GM23338 (cell line): ENCODE results near the gene DGKB. TPM values are rescaled to one million over a fixed set of nuclear protein-coding genes. Genes with fewer than 3 reads are reported as not detected.

Experiments used
- ATAC-seq: fragments of 200-7000 bp; cut with Tn5 transposase; 3 replicates; pipeline ENCODE4 v1.9.1; 2020
- DNase-seq: peaks from one replicate; pipeline ENCODE4 v3.0.0-alpha.2; 2015; ENCODE audit warnings: low spot score
- H2AFZ ChIP-seq: fragments of 200-600 bp; sonication (generic); 2 replicates; pipeline ENCODE4 v1.8.0; 2016; ENCODE audit warnings: antibody characterized with exemption, mild to moderate bottlenecking, moderate library complexity
- H3F3A ChIP-seq: fragments of 200-600 bp; sonication (generic); replicated peaks from 2 replicates; pipeline ENCODE4 v1.8.0; 2017; ENCODE audit warnings: antibody characterized with exemption, mixed run types, low read depth
- H3K27ac ChIP-seq: fragments of 200-600 bp; sonication (generic); 2 replicates; pipeline ENCODE4 v1.6.1; 2016; ENCODE audit warnings: low read depth
- H3K27me3 ChIP-seq: fragments of 200-600 bp; sonication (generic); 2 replicates; pipeline ENCODE4 v1.8.0; 2016; ENCODE audit warnings: mild to moderate bottlenecking, mixed run types, moderate library complexity; ENCODE audit not compliant: insufficient read depth
- H3K36me3 ChIP-seq: fragments of 200-600 bp; sonication (generic); 2 replicates; pipeline ENCODE4 v1.8.0; 2016; ENCODE audit warnings: mild to moderate bottlenecking; ENCODE audit not compliant: insufficient read depth
- H3K4me1 ChIP-seq: fragments of 200-600 bp; sonication (generic); 2 replicates; pipeline ENCODE4 v1.8.0; 2016; ENCODE audit warnings: mild to moderate bottlenecking, moderate library complexity; ENCODE audit not compliant: insufficient read depth
- H3K4me2 ChIP-seq: fragments of 200-600 bp; sonication (generic); 2 replicates; pipeline ENCODE4 v1.7.1; 2017; ENCODE audit warnings: mixed run types
- H3K4me3 ChIP-seq: fragments of 200-600 bp; sonication (generic); 2 replicates; pipeline ENCODE4 v1.6.1; 2016; ENCODE audit warnings: mixed run types
- H3K79me2 ChIP-seq: fragments of 200-600 bp; sonication (generic); replicated peaks from 2 replicates; pipeline ENCODE4 v1.8.0; 2017; ENCODE audit warnings: mild to moderate bottlenecking; ENCODE audit not compliant: insufficient read depth
- H3K9me2 ChIP-seq: fragments of 200-600 bp; sonication (generic); 2 replicates; pipeline ENCODE4 v1.8.0; 2017; ENCODE audit not compliant: insufficient read depth
- H4K20me1 ChIP-seq: fragments of 200-600 bp; sonication (generic); replicated peaks from 2 replicates; pipeline ENCODE4 v1.8.0; 2017; ENCODE audit warnings: mild to moderate bottlenecking; ENCODE audit not compliant: insufficient read depth
- H3K27ac Mint-ChIP-seq: 2 replicates; pipeline ENCODE4 v1.8.0; 2020; ENCODE audit warnings: inconsistent platforms, mild to moderate bottlenecking, moderate library complexity, mixed read lengths
- H3K27me3 Mint-ChIP-seq: 3 replicates; pipeline ENCODE4 v1.8.0; 2022; ENCODE audit warnings: low read depth, mild to moderate bottlenecking, moderate library complexity, mixed read lengths, inconsistent platforms; ENCODE audit not compliant: insufficient read depth, poor library complexity
- H3K36me3 Mint-ChIP-seq: 3 replicates; pipeline ENCODE4 v1.8.0; 2021; ENCODE audit warnings: low read depth, mild to moderate bottlenecking, inconsistent platforms, moderate library complexity, mixed read lengths
- H3K4me1 Mint-ChIP-seq: 3 replicates; pipeline ENCODE4 v1.8.0; 2020; ENCODE audit warnings: mild to moderate bottlenecking, inconsistent platforms, mixed read lengths
- H3K4me3 Mint-ChIP-seq: 3 replicates; pipeline ENCODE4 v1.8.0; 2021; ENCODE audit warnings: moderate library complexity, mild to moderate bottlenecking, inconsistent platforms, mixed read lengths
- H3K9me3 Mint-ChIP-seq: 3 replicates; pipeline ENCODE4 v1.8.0; 2020; ENCODE audit warnings: moderate library complexity, mild to moderate bottlenecking, inconsistent platforms, mixed read lengths
- ETS1 ChIP-seq: IDR thresholded peaks from 2 replicates; pipeline ENCODE4 v1.6.1; 2016; ENCODE audit warnings: antibody characterized with exemption
- EZH2 ChIP-seq: fragments of 200-600 bp; sonication (generic); IDR thresholded peaks from one replicate; pipeline ENCODE4 v1.8.0; 2017; ENCODE audit warnings: antibody characterized with exemption, mild to moderate bottlenecking, low read depth; ENCODE audit not compliant: unreplicated experiment
- EZH2phosphoT487 ChIP-seq: fragments of 200-600 bp; sonication (generic); IDR thresholded peaks from one replicate; pipeline ENCODE4 v1.8.1; 2018; ENCODE audit warnings: antibody characterized with exemption; ENCODE audit not compliant: unreplicated experiment
- JUNB ChIP-seq: IDR thresholded peaks from one replicate; pipeline ENCODE4 v1.6.1; 2016; ENCODE audit warnings: antibody characterized with exemption; ENCODE audit not compliant: unreplicated experiment
- NANOG ChIP-seq: IDR thresholded peaks from 2 replicates; pipeline ENCODE4 v1.6.1; 2016; ENCODE audit warnings: antibody characterized with exemption, borderline replicate concordance
- STAT1 ChIP-seq: IDR thresholded peaks from one replicate; pipeline ENCODE4 v1.6.1; 2016; ENCODE audit warnings: antibody characterized with exemption; ENCODE audit not compliant: unreplicated experiment
- ZNF114 ChIP-seq: fragments of 250-450 bp; sonication (Bioruptor Pico); IDR thresholded peaks from 2 replicates; pipeline ENCODE4 v1.5.0; 2020; ENCODE audit warnings: mild to moderate bottlenecking, moderate library complexity
- ZNF331 ChIP-seq: fragments of 250-450 bp; sonication (Bioruptor Pico); IDR thresholded peaks from 2 replicates; pipeline ENCODE4 v1.5.0; 2020; ENCODE audit warnings: low read depth, mild to moderate bottlenecking, moderate library complexity
- ZNF462 ChIP-seq: fragments of 250-450 bp; sonication (Bioruptor Pico); IDR thresholded peaks from 2 replicates; pipeline ENCODE4 v1.5.0; 2020; ENCODE audit warnings: mild to moderate bottlenecking, moderate library complexity
- polyA plus RNA-seq: library from polyadenylated mRNA; unstranded; fragments of >200 nt; fragmentation: Nextera tagmentation; extraction: Ambion mirVana; gene quantifications from 2 replicates; pipeline ENCODE4 v1.2.1, GENCODE V29; 2016
- total RNA-seq: library from RNA; depleted of rRNA; stranded (reverse); fragments of >200 nt; shearing (Covaris generic); gene quantifications from 2 replicates; pipeline ENCODE4 v1.2.3, GENCODE V29; 2014

DGKB gene
- total and polyA plus RNA-seq, 2 experiments from 2014 or later: 4.8 to 11.5 TPM

GRCh38 chr7:14604606-14605005 is 297.9 kb downstream of the DGKB start (continued):
- no peak for TF ChIP-seq ZNF462

GRCh38 chr7:14602851-14603250 is 299.7 kb downstream of the DGKB start:
- no peak overlapping the region for H3K4me3 Mint-ChIP-seq
- no peak overlapping the region for H2AFZ ChIP-seq
- no peaks in the 10 kb centered on the region for H3F3A ChIP-seq
- H3K27ac Mint-ChIP-seq: no peak overlapping the region
- H3K9me2 ChIP-seq: peaks cover 8% of the 10 kb centered on the region; the same call in 1 of the 2 replicates
- no peaks in the 10 kb centered on the region for H3K4me1 ChIP-seq
- no peaks in the 10 kb centered on the region for H3K27me3 ChIP-seq
- H3K36me3 ChIP-seq: no peaks in the 10 kb centered on the region
- H3K27ac ChIP-seq: no peak overlapping the region
- H3K4me1 Mint-ChIP-seq: peaks cover 2% of the 10 kb centered on the region; the same call in 2 of the 3 replicates
- H3K79me2 ChIP-seq: no peaks in the 10 kb centered on the region
- no peaks in the 10 kb centered on the region for H3K9me3 Mint-ChIP-seq
- H3K4me2 ChIP-seq: no peak overlapping the region
- H3K27me3 Mint-ChIP-seq: no peaks in the 10 kb centered on the region
- H4K20me1 ChIP-seq: no peaks in the 10 kb centered on the region
- no peak for ATAC-seq
- H3K36me3 Mint-ChIP-seq: no peaks in the 10 kb centered on the region
- H3K4me3 ChIP-seq: no peak overlapping the region
- DNase-seq: no peak
- no peak for TF ChIP-seq ZNF462
- TF ChIP-seq ETS1: no peak
- no peak for TF ChIP-seq ZNF331 (CRISPR knock-in tag)
- TF ChIP-seq STAT1: no peak
- TF ChIP-seq EZH2phosphoT487: no peak
- TF ChIP-seq NANOG: no peak
- no peak for TF ChIP-seq ZNF114 (CRISPR knock-in tag)
- no peak for TF ChIP-seq EZH2
- TF ChIP-seq JUNB: no peak
